NCI-H345 treated with DMSO at 0.1 percent for 48 hours (cell line): ENCODE measurements around the gene BTG3.

Experiments
- DNase-seq: peaks from one replicate; lab custom pipeline; 2025; ENCODE audit not compliant: unreplicated experiment; lab: John Stamatoyannopoulos, UW

BTG3 gene, protein sequence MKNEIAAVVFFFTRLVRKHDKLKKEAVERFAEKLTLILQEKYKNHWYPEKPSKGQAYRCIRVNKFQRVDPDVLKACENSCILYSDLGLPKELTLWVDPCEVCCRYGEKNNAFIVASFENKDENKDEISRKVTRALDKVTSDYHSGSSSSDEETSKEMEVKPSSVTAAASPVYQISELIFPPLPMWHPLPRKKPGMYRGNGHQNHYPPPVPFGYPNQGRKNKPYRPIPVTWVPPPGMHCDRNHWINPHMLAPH

DNA sequence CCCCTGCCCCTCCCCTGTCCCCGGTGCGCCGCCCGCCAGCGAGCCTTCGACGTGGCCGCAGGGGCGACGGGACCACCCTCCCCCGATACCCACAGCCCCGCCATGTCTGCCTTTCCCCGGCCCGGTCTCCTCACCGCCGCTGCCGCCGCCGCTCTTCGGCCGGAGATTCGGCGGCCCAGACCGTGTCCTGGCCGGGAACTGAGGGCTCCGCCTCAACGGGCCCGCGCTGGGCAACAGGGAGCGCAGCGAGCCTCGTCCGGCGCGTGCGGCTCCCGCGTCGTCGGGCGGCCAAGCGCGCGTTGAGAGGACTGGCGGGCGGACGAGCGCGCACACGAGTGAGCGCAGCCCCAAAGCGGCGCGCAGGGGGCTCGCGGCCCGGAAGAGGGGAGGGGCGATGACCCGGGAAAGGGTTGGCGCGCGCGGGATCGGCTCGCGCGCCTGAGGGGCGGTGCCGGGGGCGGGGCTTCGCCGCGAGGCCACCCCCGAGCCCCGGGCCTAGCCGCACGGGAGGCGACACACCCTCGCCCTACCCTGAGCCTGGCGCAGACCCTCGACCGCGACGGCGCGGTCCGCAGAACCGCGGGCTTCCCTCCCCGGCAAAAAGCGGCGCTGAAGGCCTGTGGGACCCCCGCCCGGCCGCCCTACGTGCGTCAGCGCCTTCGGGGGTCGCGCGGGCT lies at the start of gene BTG3:
BTG3 (minus strand) TSS at position 337 of the 677 bp plus-strand sequence. CDS start 3,757 bp downstream, outside the sequence.
- peak; percentile 90 for DNase-seq

DNA sequence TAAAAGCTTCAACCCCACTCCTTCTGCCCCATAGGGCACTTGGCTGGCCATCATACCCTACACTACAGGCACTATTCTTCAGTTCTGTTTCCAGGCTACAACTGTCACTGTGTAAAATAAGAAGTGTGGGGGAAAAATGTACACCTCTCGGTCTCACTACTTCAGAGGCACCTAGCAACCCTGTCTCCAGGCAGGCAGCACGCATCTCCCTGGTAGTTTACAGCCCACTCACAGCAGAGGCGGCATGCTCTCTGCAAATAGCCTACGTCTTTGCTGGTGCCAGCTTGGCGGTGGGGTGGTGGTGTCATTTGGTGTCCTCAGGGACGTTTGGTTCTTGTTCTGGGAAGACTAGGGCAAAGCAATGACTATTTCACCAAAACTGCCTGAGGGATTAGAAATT lies 48.2 kb upstream of the BTG3 start:
- DNase-seq = no peak

DNA sequence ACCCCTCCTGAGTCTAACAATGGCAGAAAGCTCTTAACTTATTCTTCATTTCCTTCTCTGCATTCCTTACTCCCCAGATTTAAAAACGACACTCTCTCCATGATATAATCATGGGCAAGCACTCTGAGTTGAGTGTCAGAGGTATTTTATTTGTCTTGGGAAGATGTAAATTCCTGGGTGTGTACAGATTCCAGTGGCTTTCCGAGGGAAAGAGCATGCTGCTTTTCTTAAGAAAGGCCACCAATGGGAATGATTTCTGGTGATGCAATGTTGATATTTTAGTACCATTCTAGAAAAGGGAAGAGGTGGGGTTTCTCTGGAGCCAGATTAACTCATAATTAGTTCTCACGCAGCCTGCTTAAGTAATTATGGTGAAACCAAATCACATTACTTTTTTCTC lies 47.8 kb upstream of the BTG3 start:
- DNase-seq = no peak

DNA sequence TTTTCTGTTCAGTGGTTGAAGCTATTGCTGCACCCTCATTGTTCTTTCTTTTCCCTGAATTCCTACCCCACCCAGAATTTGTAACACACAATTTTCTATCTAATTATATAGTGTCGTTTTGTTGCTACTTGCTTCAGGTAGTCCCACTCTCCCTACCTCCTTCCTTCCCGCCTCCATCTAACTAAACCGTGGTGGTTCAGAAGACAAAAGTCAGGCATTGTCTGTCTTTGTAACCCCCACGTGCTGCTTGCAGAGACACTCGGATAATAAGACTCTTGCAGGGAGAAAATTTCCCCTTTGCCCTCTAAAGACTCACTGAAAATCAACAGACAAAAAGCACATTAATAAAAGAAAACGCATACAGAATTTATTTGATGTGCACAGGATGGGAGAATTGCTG lies 46.2 kb upstream of the BTG3 start:
- no peak for DNase-seq

DNA sequence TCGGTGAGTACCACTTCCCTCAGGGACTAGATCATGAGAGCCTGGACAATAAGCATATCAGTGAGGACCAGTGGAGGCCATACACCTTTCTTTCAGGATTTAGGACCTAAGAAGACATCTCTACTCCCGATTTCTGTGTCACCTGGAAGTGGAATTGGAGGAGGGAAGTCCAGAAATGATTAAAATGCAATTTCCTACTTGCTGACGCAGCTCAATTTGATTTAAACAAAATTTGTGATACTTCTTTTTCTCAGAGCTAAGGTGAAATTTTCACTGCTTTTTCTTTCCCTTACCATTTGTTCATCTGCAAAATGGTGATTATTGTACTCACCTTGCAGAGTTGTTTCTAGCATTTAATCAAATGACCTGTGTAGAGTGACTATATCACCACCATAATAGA lies 38.8 kb upstream of the BTG3 start:
- no peak for DNase-seq

DNA sequence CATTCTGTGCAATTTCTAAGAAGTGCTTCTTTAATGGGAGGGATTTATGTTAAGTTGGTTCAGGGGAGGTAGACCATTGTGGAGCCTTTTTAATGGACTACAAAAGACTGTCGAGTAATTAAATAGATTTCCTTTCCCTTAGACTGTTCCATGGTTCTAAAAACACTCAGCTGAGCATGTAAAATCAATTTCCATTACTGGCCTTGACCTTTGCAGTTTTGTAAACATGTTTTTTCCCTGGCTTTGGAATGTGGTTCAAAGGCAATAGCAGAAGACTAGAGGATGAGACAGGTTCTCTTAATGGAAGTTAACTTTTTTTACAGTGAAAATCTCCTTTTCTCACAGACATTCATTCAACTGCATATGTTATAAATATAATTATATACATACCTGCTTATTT lies 37.6 kb upstream of the BTG3 start:
- DNase-seq = no peak

DNA sequence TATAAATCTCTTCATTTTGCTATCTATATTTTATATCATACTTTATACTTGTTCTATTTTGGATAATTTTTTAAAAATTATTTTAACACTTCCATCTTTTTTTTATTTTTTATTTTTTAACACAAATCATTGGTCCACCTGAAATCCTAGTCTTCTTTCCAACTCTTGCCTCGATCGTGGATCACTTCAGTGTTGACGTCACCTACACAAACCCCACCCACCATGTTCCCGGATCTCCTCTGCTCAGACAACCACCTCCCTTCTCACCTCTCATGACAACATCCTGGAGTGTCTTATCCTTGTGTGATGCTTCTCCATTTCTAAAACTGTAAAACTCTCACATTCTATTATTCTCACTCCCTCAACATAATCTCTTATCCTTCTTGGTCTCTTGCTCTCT lies 34.1 kb upstream of the BTG3 start:
- DNase-seq = no peak

DNA sequence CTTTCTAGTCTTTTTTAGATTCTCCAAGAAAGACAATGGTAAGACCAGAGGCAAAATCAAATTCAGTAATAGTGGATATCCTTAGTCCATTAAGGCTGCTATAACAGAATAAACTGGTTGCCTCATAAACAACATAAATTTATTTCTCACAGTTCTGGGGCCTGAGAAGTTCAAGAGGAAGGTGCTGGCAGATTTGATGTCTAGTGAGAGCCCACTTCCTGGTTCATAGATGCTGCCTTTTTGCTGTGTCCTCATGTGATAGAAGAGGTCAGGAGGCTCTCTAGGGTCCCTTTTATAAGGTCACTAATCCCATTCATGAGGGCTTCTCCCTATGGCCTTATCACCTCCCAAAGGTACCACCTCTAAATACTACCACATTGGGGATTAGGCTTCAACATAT lies 31.5 kb upstream of the BTG3 start:
- no peak for DNase-seq

DNA sequence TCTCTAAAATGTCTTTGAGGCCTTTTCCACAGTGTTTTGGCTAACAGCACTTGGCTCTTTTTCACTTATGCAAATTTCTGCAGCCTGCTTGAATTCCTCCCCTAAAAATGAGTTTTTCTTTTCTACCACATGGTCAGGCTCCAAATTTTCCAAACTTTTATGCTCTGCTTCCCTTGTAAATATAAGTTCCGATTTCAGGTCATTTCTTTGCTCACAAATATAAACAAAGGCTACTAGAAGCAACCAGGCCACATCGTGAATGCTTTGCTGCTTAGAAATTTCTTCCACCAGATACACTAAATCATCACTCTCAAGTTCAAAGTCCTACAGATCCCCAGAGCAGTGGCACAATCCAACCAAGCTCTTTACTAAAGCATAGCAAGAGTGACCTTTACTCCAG lies 28.1 kb upstream of the BTG3 start:
- DNase-seq = no peak

DNA sequence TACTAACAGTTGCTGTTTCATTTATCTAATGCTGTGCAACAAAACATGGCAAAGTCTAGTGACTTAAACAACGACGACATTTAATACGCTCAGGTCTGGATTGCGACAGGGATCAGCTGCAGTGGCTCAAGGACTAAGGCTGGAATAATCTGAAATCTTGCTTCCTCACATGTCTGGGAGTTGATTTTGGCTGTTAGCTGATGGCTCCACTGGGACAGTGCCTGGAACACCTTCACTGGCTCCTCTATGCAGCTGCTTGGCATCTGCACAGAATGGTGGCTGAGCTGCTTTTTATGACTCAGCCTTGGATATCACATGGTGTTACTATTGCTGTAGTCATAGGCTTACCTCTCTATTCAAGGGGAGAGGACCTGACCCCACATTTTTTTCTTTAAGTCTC lies 24.0 kb upstream of the BTG3 start:
- no peak for DNase-seq

DNA sequence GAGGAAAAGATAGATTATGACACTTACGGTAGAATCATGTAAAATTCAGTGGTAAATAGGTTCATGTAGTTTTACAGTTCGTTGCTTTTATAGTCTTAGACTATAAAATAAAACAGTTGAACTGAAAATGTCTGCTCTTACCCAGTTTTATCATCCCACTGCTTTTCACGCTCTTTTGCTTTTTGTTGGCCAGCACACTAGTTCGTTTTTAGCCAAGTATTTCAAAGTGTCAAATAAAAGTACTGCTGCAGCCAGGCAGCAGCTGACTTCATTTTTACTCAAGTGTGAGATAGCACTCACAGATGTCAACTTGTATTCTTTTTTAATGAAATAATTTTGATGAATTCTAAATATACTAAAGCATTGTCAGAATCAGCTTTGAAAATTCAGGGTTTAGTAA lies 18.5 kb upstream of the BTG3 start:
- DNase-seq = no peak

DNA sequence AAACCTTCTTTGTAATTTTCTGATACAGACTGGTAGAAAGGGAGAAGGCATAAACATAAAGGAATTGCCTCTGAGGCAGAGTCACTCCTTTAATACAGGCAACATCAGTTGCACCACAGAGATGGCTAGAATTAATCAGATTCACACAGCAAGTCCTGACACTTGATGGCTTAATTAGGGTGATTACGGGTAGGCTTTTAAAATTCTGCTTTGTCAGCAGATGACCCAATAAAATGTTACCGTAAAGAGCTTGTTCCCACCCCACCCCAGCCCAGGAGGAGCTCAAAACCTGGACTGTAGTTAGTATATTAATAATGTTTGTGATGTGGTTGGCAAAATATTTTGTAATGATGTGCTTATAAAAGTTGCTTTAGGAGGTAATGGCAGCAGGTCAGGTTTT lies 9.3 kb upstream of the BTG3 start:
- DNase-seq = no peak

DNA sequence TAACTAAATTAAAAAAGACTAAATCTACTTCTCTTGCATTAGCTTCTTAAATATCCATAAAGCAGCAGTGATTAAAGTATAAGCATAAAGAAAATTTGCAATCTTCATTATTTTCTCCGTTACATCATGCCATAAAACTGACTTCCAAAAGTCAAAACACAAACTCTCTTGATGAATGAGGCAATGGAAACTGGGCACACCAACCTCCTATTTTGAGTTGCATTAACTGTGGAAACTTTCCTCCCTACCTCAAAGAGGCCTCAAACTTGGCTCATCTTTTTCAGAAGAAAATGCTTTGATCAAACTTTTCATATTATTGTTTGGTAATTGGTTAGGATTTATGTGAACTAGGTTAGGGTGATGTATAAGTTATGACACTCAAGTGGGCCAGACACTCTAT lies 4.1 kb upstream of the BTG3 start:
- no peak for DNase-seq

DNA sequence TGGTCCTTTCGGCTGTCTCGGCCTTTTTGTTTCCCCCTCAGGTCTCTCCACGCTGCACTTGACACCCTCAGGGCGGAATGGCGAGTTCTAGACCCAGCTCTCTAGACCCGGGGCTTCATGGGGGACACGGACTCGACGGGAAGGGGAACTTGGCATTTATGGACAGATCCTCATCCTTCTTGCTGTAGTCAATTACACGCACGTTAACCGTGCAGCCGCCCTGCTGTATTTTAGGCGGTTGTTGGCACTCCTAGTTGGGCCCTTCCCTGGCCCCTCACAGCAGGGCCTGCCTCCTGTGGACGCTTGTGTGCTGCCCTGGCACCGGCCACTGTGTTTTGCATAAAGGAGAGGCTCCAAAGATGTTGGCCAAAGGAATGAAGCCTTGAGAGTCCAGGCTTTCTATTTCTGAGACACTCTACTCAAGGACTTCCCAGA lies 558 bp upstream of the BTG3 start:
- DNase-seq = no peak

DNA sequence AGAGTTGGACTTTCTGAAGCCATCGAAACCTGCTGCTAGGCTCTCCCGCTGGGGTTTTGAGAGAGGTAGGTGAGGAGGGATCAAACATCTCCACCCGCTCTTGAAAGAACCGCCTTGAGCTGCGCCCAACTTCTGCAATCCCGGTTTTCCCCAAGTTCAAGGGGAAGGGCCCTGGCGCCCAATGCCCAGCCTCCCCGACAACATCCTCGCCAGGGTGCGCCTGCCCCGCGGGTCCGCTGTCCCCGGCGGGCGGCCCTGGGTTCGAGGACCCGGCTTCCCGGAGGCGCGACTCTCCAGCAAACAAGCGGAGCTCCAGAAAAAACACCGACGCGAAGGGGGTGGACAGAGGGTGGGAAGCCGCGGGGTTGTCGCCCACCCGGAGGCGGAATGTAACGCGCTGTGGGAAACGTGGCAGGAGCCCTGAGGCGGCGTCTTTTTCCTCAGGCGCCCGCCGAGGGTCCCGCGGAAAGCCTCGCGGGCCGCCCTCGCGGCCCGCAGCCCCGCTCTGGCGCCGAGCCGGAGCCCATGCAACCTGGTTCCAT lies 607 bp downstream of the BTG3 start:
- peak; percentile 48 for DNase-seq

DNA sequence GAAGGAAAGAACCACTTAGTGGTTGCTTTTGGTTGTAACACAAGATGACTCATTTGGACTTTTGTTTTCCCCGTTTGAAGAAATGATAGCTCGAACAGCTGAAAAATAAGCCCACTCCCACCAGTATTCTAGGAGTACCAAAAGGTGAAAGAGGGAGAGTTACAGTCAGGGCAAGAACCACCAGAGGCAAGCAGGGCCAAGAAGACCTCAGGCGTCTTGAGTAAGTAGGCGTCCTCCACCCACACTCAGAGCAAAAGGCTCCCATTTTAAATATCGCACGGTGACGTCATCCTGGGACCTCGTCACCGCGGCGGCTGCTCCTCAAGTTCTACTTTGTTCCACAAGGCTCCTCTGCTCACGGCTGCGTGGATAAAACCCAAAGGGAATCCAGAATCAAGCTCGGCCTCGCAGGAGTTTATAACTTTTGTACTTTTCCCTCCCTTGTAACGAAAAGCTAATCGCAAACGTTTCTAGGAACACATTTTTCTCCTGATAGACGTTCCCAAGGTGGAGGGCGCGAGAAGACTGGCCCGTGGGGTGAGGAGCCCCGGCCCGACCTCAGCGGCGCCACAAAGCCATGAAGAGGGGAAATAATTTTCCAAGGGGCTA lies 1.2 kb downstream of the BTG3 start:
- peak; percentile 80 for DNase-seq

DNA sequence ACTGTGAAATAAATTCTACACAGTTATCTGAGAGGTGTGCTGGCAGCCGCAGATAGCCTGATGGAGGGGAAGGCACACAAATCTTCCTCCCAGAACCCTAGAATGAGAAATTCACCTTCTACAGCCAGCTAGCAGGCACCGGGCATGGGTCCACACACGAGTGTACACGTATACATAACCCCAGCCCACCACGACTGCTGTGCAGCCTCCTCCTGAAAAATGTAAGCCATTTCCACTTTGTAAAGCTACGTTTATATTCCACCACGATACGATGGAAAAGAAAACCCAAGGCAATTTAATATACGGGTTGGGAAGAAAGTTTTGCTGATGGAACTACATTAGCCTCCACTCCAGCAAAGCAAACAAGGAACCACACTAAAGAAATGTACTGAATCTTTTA lies 1.8 kb downstream of the BTG3 start:
- no peak for DNase-seq

DNA sequence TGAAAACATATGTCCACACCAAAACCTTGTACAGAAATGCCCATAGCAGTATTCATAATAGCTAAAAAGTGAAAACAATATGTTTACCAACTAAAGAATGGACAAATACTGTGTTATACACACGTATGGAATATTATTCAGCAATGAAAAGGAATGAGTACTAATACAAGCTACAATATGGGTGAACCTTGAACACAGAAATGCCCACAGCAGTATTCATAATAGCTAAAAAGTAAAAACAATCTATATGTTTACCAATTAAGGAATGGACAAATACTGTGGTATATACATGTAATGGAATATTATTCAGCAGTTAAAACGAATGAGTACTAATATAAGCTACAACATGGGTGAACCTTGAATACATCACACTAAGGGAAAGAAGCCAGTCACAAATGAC lies 3.0 kb downstream of the BTG3 start:
- no peak for DNase-seq

DNA sequence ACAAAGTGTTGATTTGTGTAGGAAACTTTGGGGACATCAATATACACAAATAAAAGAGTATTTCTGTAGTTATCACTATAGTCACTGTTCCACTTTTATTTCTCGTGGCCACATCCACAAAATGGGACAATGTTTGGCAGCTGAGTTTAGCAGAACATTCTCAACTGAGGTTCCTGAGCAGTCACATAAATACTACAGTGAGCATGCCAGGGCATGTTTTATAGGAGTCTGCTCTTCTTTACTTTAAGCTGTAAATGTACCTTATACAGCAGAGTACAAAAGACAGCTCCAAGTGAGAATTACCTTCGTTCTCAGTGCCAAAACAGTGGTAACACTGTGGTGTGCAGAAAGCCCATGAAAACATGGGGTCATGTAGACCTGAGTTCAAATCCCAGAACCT lies 5.0 kb downstream of the BTG3 start:
- DNase-seq = peak; percentile 8

DNA sequence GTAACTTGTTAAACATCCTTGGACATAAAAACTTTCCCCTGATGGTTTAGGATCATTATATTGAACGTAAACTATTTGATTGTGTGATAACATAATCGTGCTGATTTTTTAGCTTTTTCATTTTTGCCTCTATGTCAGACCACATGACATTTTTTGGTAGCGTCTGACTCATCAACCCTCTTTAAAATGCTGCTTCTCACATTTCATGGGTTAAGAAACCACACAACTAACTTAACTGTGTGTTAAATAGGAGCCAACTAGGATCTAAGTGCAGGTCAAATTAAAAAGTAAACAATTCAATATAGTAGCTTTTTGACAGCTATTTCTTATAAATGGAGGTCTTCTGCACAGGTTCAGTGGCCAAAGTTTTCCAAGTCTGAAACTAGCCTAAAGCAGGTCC lies 9.8 kb downstream of the BTG3 start:
- DNase-seq = no peak

DNA sequence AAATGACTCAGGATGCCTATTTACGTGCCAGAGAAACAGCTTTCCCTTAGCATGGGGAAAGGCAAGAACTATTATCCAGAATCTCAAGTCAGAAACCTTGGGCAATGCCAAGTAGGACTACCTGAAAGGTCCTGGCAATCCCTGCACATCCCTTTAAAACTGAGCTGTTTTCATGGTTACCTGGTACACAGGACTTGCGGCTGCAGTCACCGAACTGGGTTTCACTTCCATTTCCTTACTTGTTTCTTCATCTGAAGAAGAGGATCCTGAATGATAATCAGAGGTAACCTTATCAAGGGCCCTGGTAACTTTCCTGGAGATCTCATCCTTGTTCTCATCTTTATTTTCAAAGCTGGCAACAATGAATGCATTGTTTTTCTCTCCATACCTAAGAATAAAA lies 14.3 kb downstream of the BTG3 start:
- DNase-seq = no peak

DNA sequence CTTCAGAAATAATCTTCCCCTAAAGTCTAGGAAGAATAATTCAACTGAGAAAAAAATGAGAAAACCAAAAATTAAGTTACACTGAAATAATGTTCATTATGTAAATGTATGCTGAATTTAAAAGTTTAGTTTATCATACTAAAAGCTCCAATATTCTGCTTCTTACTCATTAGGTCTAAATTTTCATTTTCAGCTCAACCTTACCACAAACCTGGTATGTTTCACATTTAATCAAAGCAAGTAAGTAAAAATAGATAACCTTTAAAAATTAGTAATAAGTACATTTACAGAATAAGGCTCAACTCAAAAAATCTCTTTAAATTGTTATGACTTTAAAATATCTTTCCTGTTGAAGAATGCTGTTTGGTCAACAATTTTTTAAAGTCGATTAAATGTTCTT lies 15.0 kb downstream of the BTG3 start:
- DNase-seq = no peak
